HL-60 (cell line): ENCODE data around the gene SMC4.
"Not testable (repeated sequence)": the region's sequence is repeated elsewhere in the genome, so short reads cannot be mapped to it uniquely, and the experiment has no call there.

Source experiments
- DNase-seq, 2 experiments: peaks; one replicate each; pipeline ENCODE4 v3.0.0-alpha.2; 2010 to 2020; ENCODE audit warnings: low read depth in 1 of 2, low spot score in 1 of 2
- H3K27ac ChIP-seq: fragments of 250-450 bp; sonication (Bioruptor Pico); replicated peaks from 2 replicates; pipeline ENCODE4 v1.5.1; 2020; ENCODE audit warnings: mild to moderate bottlenecking, moderate library complexity
- H3K27me3 ChIP-seq: fragments of 250-450 bp; sonication (Bioruptor Pico); 2 replicates; pipeline ENCODE4 v1.5.1; 2021; ENCODE audit warnings: mild to moderate bottlenecking, moderate library complexity; ENCODE audit not compliant: insufficient read depth, poor library complexity, severe bottlenecking
- H3K4me3 ChIP-seq: replicated peaks from 2 replicates; pipeline ENCODE4 v1.5.1; 2011; ENCODE audit warnings: mild to moderate bottlenecking, control low read depth, low read length; ENCODE audit not compliant: insufficient read depth
- CTCF ChIP-seq: IDR thresholded peaks from one replicate; pipeline ENCODE4 v1.5.1; 2011; ENCODE audit warnings: low read length, control low read depth, inconsistent platforms; ENCODE audit not compliant: insufficient read depth
- GABPA ChIP-seq: IDR thresholded peaks from 2 replicates; pipeline ENCODE4 v1.6.1; 2012; ENCODE audit warnings: low read depth
- POLR2AphosphoS5 ChIP-seq: IDR thresholded peaks from 2 replicates; pipeline ENCODE4 v1.6.1; 2012; ENCODE audit warnings: low read depth
- REST ChIP-seq: IDR thresholded peaks from 2 replicates; pipeline ENCODE4 v1.6.1; 2012; ENCODE audit warnings: low read depth; ENCODE audit not compliant: insufficient replicate concordance
- SPI1 ChIP-seq: IDR thresholded peaks from 2 replicates; pipeline ENCODE4 v1.6.1; 2012; ENCODE audit warnings: low read depth, mild to moderate bottlenecking, borderline replicate concordance
- long read RNA-seq: library from polyadenylated mRNA; unstranded; transcript quantifications from one replicate; pipeline ENCODE4 v2.0.0, GENCODE V29; 2020

The SMC4 gene
- long read RNA-seq, partial matches to known transcripts, result 412 of 443 reads
- long read RNA-seq, other reads (novel, unspliced or antisense), result 31 of 443 reads

- Histone ChIP-seq H3K27me3 (no peaks in the 10 kb centered on the region), H3K4me3 (peak within 1 kb of the TSS; percentile 52), H3K27ac (peak within 1 kb of the TSS; percentile 98)
- peak; percentile 88 to 96 for DNase-seq
- TF ChIP-seq POLR2AphosphoS5, result peak; percentile 72; the same call in 1 of the 2 replicates
- TF ChIP-seq CTCF, result no peak
These were observed at the start of gene SMC4, which contains the start of gene IFT80 for GRCh38 chr3:160399125-160400029. TSS of gene SMC4 (plus strand) at chr3:160399650. CDS start at chr3:160400827, 1,177 bp downstream. TSS of gene IFT80 (minus strand) at chr3:160399225. CDS start at chr3:160384600, 14,625 bp downstream.

- TF ChIP-seq CTCF (no peak), REST (no peak), GABPA (no peak), SPI1 (no peak)
These were observed 43.6 kb upstream of the SMC4 start for GRCh38 chr3:160355826-160356225.

GRCh38 chr3:160362896-160363295 is 36.6 kb upstream of the SMC4 start:
- peak; percentile 55; the same call in 1 of the 2 replicates for TF ChIP-seq SPI1
- DNase-seq, result not testable (repeated sequence)

More at GRCh38 chr3:160355826-160356225, 43.6 kb upstream of the SMC4 start:
- Histone ChIP-seq H3K4me3 (no peak overlapping the region), H3K27ac (no peak overlapping the region), H3K27me3 (no peaks in the 10 kb centered on the region)
- no peak for DNase-seq

GRCh38 chr3:160365869-160366522 is 33.5 kb upstream of the SMC4 start:
- DNase-seq, result no peak
- TF ChIP-seq POLR2AphosphoS5, result no peak
- Histone ChIP-seq H3K27ac (no peak overlapping the region), H3K4me3 (no peak overlapping the region), H3K27me3 (no peaks in the 10 kb centered on the region)

More at GRCh38 chr3:160362896-160363295, 36.6 kb upstream of the SMC4 start:
- H3K4me3 ChIP-seq, H3K27ac ChIP-seq, H3K27me3 ChIP-seq: not testable (repeated sequence)

- Histone ChIP-seq H3K27me3 (no peaks in the 10 kb centered on the region), H3K27ac (peak overlapping the region; percentile 39), H3K4me3 (no peak overlapping the region)
- TF ChIP-seq GABPA (no peak), SPI1 (peak; percentile 41; the same call in 1 of the 2 replicates)
- peak in 1 of 2 experiments; percentile 61 for DNase-seq
These were observed 30.6 kb upstream of the SMC4 start for GRCh38 chr3:160368804-160369203.
